Right lobe of liver (tissue), 6 donors: ENCODE results near the gene PTPN13. TPM values are rescaled to one million over a fixed set of nuclear protein-coding genes. Genes with fewer than 3 reads are reported as not detected.

ENCODE experiments used
- ATAC-seq, 4 donors: fragments of 200-7000 bp; cut with Tn5 transposase; one replicate each; pipeline ENCODE4 v1.9.1; 2020; ENCODE audit warnings: mild to moderate bottlenecking in 4 of 4, moderate library complexity in 4 of 4
- DNase-seq, 3 donors: peaks; one replicate each; pipeline ENCODE4 v3.0.0-alpha.2; 2020
- H3K27ac ChIP-seq, 3 donors: fragments of 200-600 bp; one replicate each; pipeline ENCODE4 v1.8.0; 2022
- H3K27me3 ChIP-seq, 2 donors: fragments of 200-600 bp; one replicate each; pipeline ENCODE4 v1.8.0; 2022
- H3K36me3 ChIP-seq, 4 donors: fragments of 200-600 bp; sonication (generic) in 1 of 4; one replicate each; pipeline versions ENCODE4 v1.5.1 to v1.8.0; 2017 to 2022; ENCODE audit warnings: control low read depth in 1 of 4
- H3K4me1 ChIP-seq, 4 donors: fragments of 200-600 bp; sonication (generic) in 1 of 4; one replicate each; pipeline versions ENCODE4 v1.5.1 to v1.8.0; 2017 to 2022; ENCODE audit warnings: control low read depth in 1 of 4
- H3K4me3 ChIP-seq, 3 donors: fragments of 200-600 bp; one replicate each; pipeline ENCODE4 v1.8.0; 2022
- H3K9me3 ChIP-seq, 4 donors: fragments of 200-600 bp; sonication (generic) in 1 of 4; one replicate each; pipeline versions ENCODE4 v1.5.1 to v1.8.0; 2017 to 2022; ENCODE audit warnings: control low read depth in 1 of 4
- CTCF ChIP-seq, 4 donors: fragments of 200-600 bp in 3 of 4; fragments of 450-650 bp in 1 of 4; IDR thresholded peaks; one replicate each; pipeline versions ENCODE4 v1.5.1 to v1.8.0; 2016 to 2022; ENCODE audit warnings: antibody characterized with exemption in 4 of 4, mild to moderate bottlenecking in 2 of 4
- POLR2A ChIP-seq: fragments of 450-650 bp; IDR thresholded peaks from one replicate; pipeline ENCODE4 v1.6.1; 2017; ENCODE audit warnings: antibody characterized with exemption, mild to moderate bottlenecking
- WGBS: methylation state at CpG from one replicate; pipeline ENCODE4 v1.1.6; 2018; ENCODE audit warnings: low coverage, low lambda C conversion rate; ENCODE audit not compliant: insufficient coverage; ENCODE audit errors: missing lambda C conversion rate; 5-methylcytosine and 5-hydroxymethylcytosine counted together
- intact Hi-C, 2 donors: fragments of 100-400 bp; cut with DNase I; formaldehyde crosslinking; loops; one replicate each; pipeline versions ENCODE4 v1.11.2 to v1.14.1; 2022
- total RNA-seq, 6 experiments: library from RNA; depleted of rRNA in 2 of 6; stranded (reverse); fragments of >200 nt in 2 of 6; fragmentation: NEBNext Ultra II Directional in 3 of 6; extraction: Animal tissue kit (Norgen Biotek cat#: 25700) in 3 of 6; gene quantifications; one replicate each; pipeline versions ENCODE4 v1.1.0 to v1.2.4, GENCODE V29; 2016 to 2023
- donor health status: DM: no; HTN: yes; CAD: no.
- donor health status: DM: no; HTN: no; CAD: no.
- donor health status: DM: no; HTN: no; CAD: no.
- donor health status: DM: no; HTN: yes; CAD: no.
- donor health status: DM: no; HTN: yes; CAD: no.

PTPN13 gene
- total RNA-seq, 6 experiments from 2014 or later: 0.73 to 2.2 (median 1.0) TPM

- DNase-seq: no peak
- intact Hi-C loops: no loop called here
- Histone ChIP-seq H3K4me1 (no peaks in the 10 kb centered on the region), H3K27ac (no peak overlapping the region), H3K27me3 (no peaks in the 10 kb centered on the region), H3K4me3 (no peak overlapping the region), H3K36me3 (no peaks in the 10 kb centered on the region), H3K9me3 (no peaks in the 10 kb centered on the region)
- TF ChIP-seq POLR2A: no peak
- 92% methylated on average over 1 of the region's 1 CpG for WGBS
- ATAC-seq: no peak
Observed at GRCh38 chr4:86856896-86857295, 262.8 kb downstream of the PTPN13 start.

- no peaks in the 10 kb centered on the region for H3K27me3 ChIP-seq
- no peaks in the 10 kb centered on the region for H3K36me3 ChIP-seq
- intact Hi-C loops: no loop called here
- 95% methylated on average over 4 of the region's 8 CpGs for WGBS
- TF ChIP-seq CTCF (IDR thresholded peaks at IDR 0.05) (no peak), POLR2A (no peak)
- no peak overlapping the region for H3K27ac ChIP-seq
- no peaks in the 10 kb centered on the region for H3K9me3 ChIP-seq
- ATAC-seq: no peak
- H3K4me3 ChIP-seq: no peak overlapping the region
- DNase-seq: no peak
- no peaks in the 10 kb centered on the region for H3K4me1 ChIP-seq
Observed at GRCh38 chr4:86857341-86858052, 263.4 kb downstream of the PTPN13 start.

Other genes starting within 250 kb of the PTPN13 start
- gene MAPK10, start 234.3 kb upstream of the PTPN13 start, total RNA-seq: 1 to 10 TPM in 4 of 6 experiments, under 1 TPM in 2; 0.74 to 1.9 (median 1.6) TPM